HG02610 (cell line): Measurements from ENCODE around the gene POR.
"Not testable (repeated sequence)": the region's sequence is repeated elsewhere in the genome, so short reads cannot be mapped to it uniquely, and the experiment has no call there.

Experiments used
- ATAC-seq: cut with Tn5 transposase; IDR thresholded peaks from one replicate; pipeline ENCODE4 v1.9.1; 2021; ENCODE audit warnings: mild to moderate bottlenecking, moderate library complexity; ENCODE audit not compliant: unreplicated experiment

Gene POR

DNA sequence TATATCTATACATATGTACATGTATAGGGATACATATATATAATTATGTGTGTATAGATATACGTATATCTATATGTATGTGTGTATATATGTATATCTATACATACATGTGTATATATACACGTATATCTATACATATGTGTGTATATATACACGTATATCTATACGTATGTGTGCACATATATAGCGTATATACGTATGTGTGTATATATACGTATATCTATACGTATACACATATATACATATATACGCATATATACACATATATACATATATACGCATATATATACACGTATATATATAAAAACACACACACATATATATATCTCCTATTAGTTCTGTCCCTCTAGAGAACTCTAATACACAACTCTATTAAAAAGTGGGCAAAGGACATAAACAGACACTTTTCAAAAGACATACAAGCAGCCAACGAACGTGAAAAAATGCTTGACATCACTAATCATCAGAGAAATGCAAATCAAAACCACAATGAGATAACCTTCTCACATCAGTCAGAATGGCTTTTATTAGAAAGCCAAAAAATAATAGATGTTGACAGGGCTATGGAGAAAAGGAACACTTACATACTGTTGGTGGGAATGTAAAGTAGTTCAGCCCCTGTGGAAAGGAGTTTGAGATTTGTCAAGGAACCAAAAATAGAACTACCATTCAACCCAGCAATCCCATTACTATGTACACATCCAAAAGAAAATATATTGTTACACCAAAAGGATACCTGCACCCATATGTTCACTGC is 101.4 kb downstream of the POR start:
- no peak for ATAC-seq

DNA sequence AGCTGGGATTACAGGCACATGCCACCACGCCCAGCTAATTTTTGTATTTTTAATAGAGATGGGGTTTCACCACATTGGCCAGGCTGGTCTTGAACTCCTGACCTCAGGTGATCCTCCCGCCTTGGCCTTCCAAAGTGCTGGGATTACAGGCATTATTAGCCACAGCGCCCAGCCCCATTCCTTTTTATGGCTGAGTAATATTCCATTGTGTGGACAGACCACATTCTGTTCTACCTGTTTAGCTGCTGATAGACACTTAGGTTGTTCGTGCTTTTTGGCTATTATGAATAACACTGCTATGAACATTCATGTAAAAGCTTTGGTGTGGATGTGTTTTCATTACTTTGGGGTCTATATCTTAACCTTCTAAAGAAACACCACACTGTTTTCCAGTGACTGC is 103.6 kb downstream of the POR start:
- ATAC-seq: not testable (repeated sequence)

DNA sequence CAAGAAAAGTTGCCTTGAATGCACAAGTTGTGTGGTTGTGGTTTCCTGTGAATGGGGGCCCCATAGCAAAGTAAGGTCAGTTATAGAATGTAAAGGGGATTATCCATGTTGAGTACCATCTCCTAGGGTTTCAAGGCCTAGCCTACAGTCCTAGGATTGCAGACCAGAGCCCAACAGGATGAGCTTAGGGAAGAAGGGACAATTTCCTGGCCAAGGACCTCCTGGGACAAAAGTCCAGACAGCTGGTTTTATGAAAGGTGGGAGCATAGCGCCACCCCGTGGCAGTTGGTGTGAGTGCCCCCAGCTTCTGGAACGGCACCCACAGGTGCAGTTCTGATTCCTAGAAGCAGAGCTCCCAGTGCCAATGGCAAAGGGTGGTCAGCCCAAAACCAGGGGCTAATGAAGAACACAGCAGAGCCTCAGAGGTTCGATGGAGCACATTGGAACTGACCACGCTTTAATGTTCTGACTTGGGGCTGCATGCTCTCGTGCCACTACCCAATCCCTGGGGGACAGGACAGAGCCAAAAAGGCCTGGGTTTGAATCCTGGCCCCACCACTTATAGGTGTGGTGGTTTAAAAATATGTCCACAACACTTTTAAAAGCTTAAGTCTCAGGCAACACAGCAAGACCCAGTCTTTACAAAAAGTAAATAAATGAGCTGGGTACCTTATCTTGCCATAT is 105.2 kb downstream of the POR start:
- no peak for ATAC-seq

DNA sequence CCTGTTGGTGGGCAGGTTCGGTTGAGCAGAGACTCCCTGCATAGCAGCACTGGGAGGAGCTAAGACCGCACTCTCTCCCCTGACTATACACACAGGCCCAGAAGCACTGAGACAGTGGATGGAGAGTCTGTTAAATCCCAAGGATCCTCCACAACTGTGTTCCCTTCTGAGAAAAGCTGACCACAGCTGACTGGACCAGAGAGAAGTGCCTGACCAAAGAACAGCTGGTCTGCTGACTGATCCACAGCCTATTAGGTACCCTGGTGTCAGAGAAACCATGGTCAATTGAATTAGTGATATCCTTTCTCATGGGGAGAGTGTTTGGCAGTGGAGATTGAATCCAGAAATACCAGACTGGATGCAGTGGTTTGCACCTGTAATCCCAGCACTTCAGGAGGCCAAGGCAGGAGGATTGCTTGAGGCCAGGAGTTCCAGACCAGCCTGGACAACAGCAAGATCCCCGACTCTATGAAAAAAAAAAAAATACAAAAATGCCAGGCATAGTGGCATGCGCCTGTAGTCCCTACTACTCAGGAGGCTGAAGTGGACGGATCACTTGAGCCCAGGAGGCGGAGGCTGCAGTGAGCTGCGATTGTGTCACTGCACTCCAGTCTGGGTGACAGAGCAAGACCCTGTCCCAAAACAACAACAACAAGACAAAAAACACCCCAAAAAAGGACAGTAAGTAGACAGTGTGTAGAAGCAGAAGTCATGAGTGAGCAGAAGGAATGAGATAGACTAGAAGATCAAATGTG is 107.2 kb downstream of the POR start:
- no peak for ATAC-seq

DNA sequence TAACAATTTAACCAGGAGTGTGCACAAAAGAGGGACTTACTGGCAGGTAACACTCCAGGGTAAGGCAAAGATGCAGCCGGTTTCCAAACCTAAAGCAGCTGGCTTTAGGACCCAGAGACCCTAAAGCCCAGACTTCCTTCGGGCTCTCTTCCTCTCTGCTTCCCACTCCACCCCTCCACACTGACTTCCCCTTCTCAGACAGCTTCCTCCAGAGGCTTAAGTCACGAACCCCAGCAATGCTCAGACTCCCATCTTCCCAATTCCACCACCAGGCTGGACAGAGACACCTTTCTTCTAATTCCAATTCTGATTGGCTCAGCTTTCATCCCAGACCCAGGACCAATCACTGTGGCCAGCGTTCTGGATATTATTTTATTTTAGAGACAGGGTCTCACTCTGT is 108.0 kb downstream of the POR start:
- no peak for ATAC-seq

DNA sequence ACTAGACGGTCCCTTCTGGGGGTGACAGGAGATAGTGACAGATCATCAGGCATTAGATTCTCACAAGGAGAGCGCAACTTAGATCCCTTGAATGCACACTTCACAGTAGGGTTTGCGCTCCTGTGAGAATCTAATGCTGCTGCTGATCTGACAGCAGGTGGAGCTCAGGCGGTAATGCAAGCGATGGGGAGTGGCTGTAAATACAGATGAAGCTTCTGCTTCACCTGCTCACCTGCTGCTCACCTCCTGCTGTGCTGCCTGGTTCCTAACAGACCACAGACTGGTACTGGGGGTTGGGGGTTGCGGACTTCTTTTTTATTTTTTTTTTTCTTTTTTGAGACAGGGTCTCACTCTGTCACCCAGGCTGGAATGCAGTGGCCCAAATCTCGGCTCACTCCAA is 114.7 kb downstream of the POR start:
- not testable (repeated sequence) for ATAC-seq

DNA sequence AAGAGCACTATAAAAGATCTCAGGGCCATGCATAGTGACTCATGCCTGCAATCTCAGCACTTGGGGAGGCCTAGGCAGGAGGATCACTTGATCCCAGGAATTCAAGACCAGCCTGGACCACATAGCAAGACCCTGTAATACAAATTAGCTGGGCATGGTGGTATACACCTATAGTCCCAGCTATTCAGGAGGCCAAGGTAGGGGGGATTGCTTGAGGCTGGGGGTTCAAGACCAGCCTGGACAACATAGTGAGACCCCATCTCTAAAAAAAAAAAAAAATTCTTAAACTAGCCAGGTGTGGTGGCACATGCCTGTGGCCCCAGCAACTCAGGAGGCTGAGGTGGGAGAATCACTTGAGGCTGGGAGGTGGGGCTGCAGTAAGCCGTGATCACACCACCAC is 117.0 kb downstream of the POR start:
- ATAC-seq: no peak
